MM.1S (cell line): Measurements from ENCODE around the gene UCN3.

Experiments used
- CTCF ChIP-seq: fragments of 300-600 bp; sonication (generic); IDR thresholded peaks from 2 replicates; pipeline ENCODE4 v1.5.1; 2016; ENCODE audit warnings: antibody characterized with exemption, low read length, mixed read lengths
- EZH2 ChIP-seq: fragments of 300-600 bp; sonication (generic); optimal IDR thresholded peaks from 2 replicates; pipeline ENCODE3; 2017; ENCODE audit warnings: low read depth, mild to moderate bottlenecking, antibody characterized with exemption, low read length, mixed read lengths

- TF ChIP-seq CTCF = no peak
- TF ChIP-seq EZH2 = no peak
Observed at GRCh38 chr10:5364374-5364773, 392 bp upstream of the UCN3 start.
